OCI-LY7 (cell line): Measurements from ENCODE around the gene EPHA6.

ENCODE experiments used
- EZH2phosphoT487 ChIP-seq: fragments of 200-600 bp; sonication (generic); IDR thresholded peaks from 2 replicates; pipeline ENCODE4 v1.6.1; 2018; ENCODE audit warnings: low read depth, borderline replicate concordance, mild to moderate bottlenecking, mixed run types, antibody characterized with exemption, low read length, moderate library complexity, mixed read lengths
- TF ChIP-seq, protein P1 (sequence below): fragments of 200-600 bp; sonication (generic); conservative IDR thresholded peaks from 2 replicates; pipeline ENCODE4 v1.5.1; 2014; ENCODE audit warnings: mild to moderate bottlenecking, antibody characterized with exemption, low read length, moderate library complexity, mixed read lengths

DNA sequence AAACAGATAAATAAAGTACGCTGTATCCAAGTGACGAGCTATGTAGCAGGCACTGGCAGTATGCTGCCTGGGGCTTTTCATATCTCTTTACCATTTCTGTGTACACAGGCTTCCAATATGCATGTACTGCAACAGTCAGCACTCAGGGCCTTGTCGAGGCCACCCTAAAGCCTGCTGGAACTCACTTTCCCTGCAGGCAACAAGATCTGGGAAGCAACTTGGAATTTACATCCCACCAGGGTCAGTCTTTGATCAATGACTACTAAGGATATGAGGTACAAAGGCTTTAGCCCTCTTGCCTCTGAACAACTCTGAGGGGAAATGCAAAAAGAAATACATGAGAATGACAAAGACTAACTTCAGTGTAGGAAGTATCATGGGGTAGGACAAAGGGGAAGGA lies 848.4 kb downstream of the EPHA6 start:
- TF ChIP-seq, protein P1, sequence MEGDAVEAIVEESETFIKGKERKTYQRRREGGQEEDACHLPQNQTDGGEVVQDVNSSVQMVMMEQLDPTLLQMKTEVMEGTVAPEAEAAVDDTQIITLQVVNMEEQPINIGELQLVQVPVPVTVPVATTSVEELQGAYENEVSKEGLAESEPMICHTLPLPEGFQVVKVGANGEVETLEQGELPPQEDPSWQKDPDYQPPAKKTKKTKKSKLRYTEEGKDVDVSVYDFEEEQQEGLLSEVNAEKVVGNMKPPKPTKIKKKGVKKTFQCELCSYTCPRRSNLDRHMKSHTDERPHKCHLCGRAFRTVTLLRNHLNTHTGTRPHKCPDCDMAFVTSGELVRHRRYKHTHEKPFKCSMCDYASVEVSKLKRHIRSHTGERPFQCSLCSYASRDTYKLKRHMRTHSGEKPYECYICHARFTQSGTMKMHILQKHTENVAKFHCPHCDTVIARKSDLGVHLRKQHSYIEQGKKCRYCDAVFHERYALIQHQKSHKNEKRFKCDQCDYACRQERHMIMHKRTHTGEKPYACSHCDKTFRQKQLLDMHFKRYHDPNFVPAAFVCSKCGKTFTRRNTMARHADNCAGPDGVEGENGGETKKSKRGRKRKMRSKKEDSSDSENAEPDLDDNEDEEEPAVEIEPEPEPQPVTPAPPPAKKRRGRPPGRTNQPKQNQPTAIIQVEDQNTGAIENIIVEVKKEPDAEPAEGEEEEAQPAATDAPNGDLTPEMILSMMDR, result no peak
- TF ChIP-seq EZH2phosphoT487, result no peak
